ENCODE data around the gene KIFC1. TPM values are rescaled to one million over a fixed set of nuclear protein-coding genes. Genes with fewer than 3 reads are reported as not detected.
A peak's percentile ranks its signal among the peaks of the same experiment; 100 is the strongest.

Gene KIFC1
- total and polyA plus RNA-seq, 9 of the 15 experiments (the other 6 are each of a cell fraction or from before 2014, with no cell fraction given) = 1.3 to 95.2 (median 76.9) TPM

- TF ChIP-seq ZNF41 (CRISPR knock-in tag; conservative IDR thresholded peaks at IDR 0.05) (no peak), PTRF (tag; IDR thresholded peaks at IDR 0.05) (no peak), CEBPZ (IDR thresholded peaks at IDR 0.05; ENCODE audit: borderline replicate concordance, low read depth, low read length) (no peak), AFF1 (IDR thresholded peaks at IDR 0.05; ENCODE audit: low read depth in 1 of 2, partially characterized antibody in 2 of 2) (no peak), ZZZ3 (IDR thresholded peaks at IDR 0.05) (no peak), BMI1 (IDR thresholded peaks at IDR 0.05; ENCODE audit: low read length) (no peak), CGGBP1 (CRISPR knock-in tag; IDR thresholded peaks at IDR 0.05) (no peak), SRSF3 (IDR thresholded peaks at IDR 0.05; ENCODE audit: insufficient read depth, low read length) (no peak), TEAD1 (CRISPR knock-in tag; IDR thresholded peaks at IDR 0.05) (no peak), TAF9B (IDR thresholded peaks at IDR 0.05; ENCODE audit: partially characterized antibody) (no peak), ZNF431 (CRISPR knock-in tag; IDR thresholded peaks at IDR 0.05) (no peak), ZEB2 (IDR thresholded peaks at IDR 0.05) (no peak), SMARCE1 (IDR thresholded peaks at IDR 0.05) (no peak), E2F4 (CRISPR knock-in tag; IDR thresholded peaks at IDR 0.05; ENCODE audit: low read depth) (no peak), ZNF280B (CRISPR knock-in tag; IDR thresholded peaks at IDR 0.05) (no peak), GATAD2A (IDR thresholded peaks at IDR 0.05) (peak; percentile 50; the same call in 1 of the 2 replicates), ZNF24 (IDR thresholded peaks at IDR 0.05) (no peak)
Observed at GRCh38 chr6:33410711-33411631, 19.3 kb downstream of the KIFC1 start, which contains the start of gene PHF1 (continued).
